Smooth muscle cell of the brain vasculature (primary cell): Measurements from ENCODE around the gene ZNF580.

ENCODE experiments used
- DNase-seq: peaks from one replicate; pipeline ENCODE4 v3.0.0-alpha.2; 2012; ENCODE audit warnings: low read depth, low spot score

ZNF580 gene, protein sequence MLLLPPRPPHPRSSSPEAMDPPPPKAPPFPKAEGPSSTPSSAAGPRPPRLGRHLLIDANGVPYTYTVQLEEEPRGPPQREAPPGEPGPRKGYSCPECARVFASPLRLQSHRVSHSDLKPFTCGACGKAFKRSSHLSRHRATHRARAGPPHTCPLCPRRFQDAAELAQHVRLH

GRCh38 chr19:55640577-55641425, at the start of gene ZNF580:
TSS of gene ZNF580 (plus strand) at chr19:55641002. CDS start at chr19:55642509, 1,507 bp downstream.
- DNase-seq = no peak

GRCh38 chr19:55591555-55591954, 49.2 kb upstream of the ZNF580 start:
- no peak for DNase-seq

GRCh38 chr19:55592391-55593090, 48.3 kb upstream of the ZNF580 start:
- DNase-seq = no peak

DNA sequence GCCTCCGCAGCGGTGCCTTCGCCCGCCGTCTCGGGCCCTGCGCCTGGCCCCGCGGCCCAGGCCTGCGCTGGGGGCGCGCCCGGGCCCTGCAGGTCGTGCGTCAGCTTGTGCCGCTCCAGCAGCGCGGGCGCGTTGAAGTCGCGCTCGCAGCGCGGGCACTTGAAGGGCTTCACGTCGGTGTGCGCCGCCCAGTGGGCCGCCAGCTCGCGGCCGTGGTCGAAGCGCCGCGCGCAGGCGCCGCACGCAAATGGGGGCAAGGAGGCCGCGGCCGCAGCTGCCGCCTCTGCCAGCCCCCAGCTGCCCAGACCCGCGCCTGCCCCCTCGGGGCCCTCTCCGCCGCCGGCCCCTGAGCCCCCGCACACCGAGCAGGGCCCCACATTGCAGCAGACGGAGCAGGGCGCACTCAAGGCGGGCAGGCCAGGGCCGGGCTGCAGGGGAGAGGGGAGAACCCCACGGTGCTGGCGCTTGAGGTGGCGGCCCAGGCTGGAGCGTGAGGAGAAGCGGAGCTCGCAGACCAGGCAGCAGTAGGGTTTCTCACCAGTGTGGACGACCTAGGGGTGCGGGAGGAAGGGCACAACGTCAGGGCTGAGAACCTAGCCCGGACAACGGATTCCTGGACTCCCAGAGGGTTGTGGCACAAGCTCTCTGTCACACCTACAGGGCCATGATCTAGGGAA, 47.6 kb upstream of the ZNF580 start:
- DNase-seq = no peak

GRCh38 chr19:55594996-55595545, 45.7 kb upstream of the ZNF580 start:
- no peak for DNase-seq

GRCh38 chr19:55596304-55596703, 44.5 kb upstream of the ZNF580 start:
- no peak for DNase-seq

GRCh38 chr19:55597501-55597921, 43.3 kb upstream of the ZNF580 start:
- no peak for DNase-seq

GRCh38 chr19:55598034-55598433, 42.8 kb upstream of the ZNF580 start:
- no peak for DNase-seq

DNA sequence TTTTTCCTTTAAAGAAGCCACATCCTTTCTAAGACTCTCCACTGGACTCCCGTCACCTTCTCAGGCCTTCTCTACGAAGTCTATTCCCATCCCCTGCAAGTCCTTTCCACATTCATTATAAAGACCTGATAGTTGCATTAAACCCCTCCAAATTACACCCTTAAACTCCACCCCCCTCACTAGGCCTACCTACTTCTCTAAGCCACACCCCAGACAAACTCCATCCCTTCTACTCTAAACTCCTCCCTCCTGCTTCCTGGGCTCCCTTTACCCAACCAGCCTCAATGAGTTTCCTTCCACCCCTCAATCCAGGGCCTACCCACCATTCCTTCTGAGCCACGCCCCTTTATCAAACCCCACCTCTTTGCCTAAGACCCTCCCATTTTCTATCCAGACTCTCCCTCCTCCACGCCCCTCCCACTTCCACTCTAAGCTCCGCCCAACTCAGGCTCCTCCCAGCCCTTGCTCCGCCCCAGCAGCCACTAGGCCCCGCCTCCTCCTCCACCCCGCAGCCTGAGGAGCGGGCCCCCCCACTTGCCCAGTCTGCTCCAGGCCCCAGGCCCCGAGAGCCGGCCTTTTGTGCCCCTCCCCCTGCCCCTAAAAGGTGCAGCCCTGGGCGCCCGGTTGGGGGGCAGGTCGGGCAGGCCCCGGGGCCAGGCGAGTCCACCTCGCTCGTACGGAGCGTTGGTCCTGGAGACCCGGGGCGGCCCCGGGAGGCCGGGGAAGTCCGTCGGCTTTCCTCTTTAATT, 41.9 kb upstream of the ZNF580 start:
- peak; percentile 78 for DNase-seq

GRCh38 chr19:55599468-55599841, 41.3 kb upstream of the ZNF580 start, which contains the start of gene FIZ1:
TSS of gene FIZ1 (minus strand) at chr19:55599517. CDS start at chr19:55597865, 1,652 bp downstream.
- peak; percentile 98 for DNase-seq

DNA sequence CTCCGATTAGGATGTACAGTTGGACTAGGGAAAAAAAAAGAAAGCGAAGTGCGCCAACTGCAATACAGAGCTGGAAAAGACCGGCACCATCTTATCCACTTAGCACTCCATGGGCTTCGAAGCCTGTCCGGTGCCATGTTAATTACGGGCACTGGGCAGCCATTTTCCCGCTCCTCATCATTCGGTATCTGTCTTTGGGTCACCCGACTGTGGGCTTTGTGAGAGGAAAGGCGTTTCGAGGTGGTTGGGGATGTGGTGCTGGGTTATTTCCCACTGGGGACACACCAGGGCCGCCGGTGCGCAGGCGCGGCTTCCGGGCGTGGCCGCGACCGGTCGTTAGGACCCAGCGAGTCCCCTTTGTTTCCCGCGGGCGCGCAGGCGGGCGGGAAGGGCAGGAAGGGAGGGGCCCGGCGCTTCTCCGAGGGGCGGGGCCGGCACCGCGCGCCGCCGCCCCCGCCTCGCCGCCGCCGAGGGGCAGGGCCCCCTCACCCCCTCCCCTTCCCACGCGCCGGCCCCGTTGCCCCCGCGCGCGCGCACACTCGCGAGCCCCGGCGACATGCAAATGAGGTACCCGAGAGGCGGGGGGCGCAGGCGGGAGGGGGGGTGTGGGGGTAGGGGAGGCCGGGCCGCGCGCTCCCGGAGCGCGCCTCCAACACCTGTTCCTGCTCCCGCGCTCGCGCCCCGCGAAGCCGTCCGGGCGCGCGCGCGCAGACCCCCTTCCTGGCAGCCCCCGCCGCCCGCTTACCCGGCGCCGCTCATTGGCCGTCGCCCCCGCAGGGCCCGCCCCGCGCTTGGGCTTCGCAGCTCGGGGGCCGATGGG, 40.8 kb upstream of the ZNF580 start, which contains the start of gene ZNF524:
ZNF524 (plus strand) TSS at position 447 of the 820 bp plus-strand sequence. CDS start 1,825 bp downstream, outside the sequence.
- DNase-seq = peak; percentile 85

DNA sequence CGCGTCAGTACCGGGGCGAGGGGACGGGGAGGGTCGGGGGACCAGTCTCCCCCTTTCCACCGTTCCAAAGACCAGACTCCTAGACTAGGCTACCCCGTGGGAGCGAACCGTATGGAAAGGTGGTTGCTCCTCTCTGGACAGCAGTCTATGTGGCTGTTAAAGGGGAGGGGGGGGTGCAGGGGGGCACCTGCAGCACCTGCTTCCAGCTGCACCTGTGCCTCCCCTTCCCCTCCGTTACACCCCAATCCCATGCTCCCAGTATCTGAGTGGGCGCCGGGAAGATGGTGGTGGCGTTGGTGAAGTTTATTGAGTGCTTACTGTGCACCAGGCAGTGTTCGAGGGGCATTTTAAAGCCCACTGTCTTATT, 40.2 kb upstream of the ZNF580 start:
- no peak for DNase-seq

DNA sequence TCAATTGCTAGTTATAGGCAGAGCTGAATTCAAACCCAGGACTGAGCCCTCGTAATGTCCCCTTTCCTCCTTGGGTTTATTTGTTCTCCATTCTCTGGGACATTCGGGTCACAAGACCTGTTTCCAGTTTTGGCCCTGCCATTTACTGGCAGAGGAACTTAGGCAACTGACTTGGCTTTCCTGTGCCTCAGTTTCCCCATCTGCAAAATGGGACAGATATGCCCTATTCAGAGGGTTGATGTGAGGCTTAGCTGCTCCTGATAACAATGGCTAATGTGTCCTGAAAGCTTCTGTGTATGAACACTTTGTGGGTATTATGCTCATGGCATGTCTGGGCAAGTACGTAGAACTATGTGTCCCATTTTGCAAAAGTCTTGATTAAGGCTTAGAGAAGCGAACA, 39.7 kb upstream of the ZNF580 start:
- DNase-seq = no peak

- DNase-seq = no peak
Observed at GRCh38 chr19:55602104-55603001, 38.4 kb upstream of the ZNF580 start.

- no peak for DNase-seq
Observed at GRCh38 chr19:55603115-55603514, 37.7 kb upstream of the ZNF580 start.

- DNase-seq = no peak
Observed at GRCh38 chr19:55603581-55604292, 37.1 kb upstream of the ZNF580 start.

DNA sequence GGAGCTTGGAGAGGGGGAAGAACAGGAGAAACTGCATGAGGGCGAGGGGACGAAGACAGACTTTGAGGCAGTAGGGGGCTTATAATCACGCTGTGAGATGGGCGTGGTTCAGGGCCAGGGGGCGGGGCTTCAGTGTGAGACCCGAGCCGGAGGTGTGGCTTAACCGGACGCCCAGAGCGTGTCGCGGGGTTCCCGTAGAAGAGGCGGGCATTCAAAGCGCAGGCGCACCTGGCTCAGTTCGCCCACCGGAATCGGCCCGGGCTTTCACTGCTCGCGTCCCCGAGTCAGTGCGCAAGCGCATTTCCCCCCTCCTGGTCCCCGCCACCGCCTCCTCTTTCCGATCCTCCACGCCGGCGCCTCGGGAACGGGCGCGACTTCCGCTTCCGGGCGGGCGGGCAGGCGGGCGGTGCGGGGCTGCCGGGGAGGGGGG, 35.6 kb upstream of the ZNF580 start:
- DNase-seq = peak; percentile 91
